ENCODE data around the gene CREB3. TPM values are rescaled to one million over a fixed set of nuclear protein-coding genes. Genes with fewer than 3 reads are reported as not detected.

The CREB3 gene
- total RNA-seq, 1 experiment from 2014 or later, result 54.1 TPM

DNA sequence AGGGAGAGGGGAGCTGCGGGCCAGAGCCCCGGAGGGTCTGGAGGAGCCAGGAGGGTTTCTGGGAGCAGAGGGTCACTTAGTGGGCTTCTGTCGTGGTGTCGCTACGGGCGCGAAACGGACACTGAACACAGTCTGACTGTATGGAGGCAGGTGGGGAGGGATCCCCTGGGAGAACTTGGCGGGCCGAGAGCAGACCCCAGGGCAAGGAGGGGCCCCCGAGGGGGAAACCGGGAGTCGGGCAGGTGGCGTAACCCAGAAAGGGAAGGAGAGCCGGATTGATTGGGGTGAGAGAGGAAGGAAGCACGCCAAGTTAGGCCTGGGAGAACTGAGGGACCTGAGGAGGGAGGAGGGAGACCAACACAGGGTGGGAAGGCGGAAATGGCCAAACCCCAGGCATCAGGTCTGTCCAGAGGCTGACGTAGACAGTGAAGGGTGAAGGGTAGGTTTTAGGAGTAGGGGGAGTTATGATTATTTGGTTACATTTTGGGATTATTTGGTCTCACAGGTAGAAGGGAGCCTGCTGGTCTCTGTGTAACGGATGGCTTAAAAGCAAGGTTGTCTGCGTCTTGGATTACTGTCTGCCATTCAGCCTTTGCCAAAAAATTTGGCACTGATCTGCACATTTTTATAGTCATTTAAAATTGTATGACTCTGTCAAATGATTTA, 24.9 kb downstream of the CREB3 start:
- DNase-seq, result peak; percentile 60 to 70
- peak overlapping the region; percentile 81 for H3K27ac Mint-ChIP-seq (ENCODE audit: unreplicated experiment)
- Histone ChIP-seq H3K4me3 (ENCODE audit: low read depth, low read length) (peak overlapping the region; percentile 59), H3K27me3 (replicated peaks; ENCODE audit: control insufficient read depth, insufficient read depth, low read length) (no peaks in the 10 kb centered on the region), H3K4me1 (peaks cover 5% of the 10 kb centered on the region; the same call in 1 of the 2 replicates), H3K9me3 (no peaks in the 10 kb centered on the region), H3K36me3 (ENCODE audit: control insufficient read depth, insufficient read depth, low read length) (no peaks in the 10 kb centered on the region)
- ChIA-PET POLR2A (interaction anchor here (0.6 to 2.0 kb wide), 2 partner anchors 29 to 251 kb away, joined by 5 read pairs; no protein-coding TSS in a partner anchor), CTCF (interaction anchor here (0.6 to 1.5 kb wide), 5 partner anchors 11 to 841 kb away, joined by 3 to 10 read pairs (median 4); partner anchors contain the start of gene HINT2)
- TF ChIP-seq, protein P1, sequence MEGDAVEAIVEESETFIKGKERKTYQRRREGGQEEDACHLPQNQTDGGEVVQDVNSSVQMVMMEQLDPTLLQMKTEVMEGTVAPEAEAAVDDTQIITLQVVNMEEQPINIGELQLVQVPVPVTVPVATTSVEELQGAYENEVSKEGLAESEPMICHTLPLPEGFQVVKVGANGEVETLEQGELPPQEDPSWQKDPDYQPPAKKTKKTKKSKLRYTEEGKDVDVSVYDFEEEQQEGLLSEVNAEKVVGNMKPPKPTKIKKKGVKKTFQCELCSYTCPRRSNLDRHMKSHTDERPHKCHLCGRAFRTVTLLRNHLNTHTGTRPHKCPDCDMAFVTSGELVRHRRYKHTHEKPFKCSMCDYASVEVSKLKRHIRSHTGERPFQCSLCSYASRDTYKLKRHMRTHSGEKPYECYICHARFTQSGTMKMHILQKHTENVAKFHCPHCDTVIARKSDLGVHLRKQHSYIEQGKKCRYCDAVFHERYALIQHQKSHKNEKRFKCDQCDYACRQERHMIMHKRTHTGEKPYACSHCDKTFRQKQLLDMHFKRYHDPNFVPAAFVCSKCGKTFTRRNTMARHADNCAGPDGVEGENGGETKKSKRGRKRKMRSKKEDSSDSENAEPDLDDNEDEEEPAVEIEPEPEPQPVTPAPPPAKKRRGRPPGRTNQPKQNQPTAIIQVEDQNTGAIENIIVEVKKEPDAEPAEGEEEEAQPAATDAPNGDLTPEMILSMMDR (IDR thresholded peaks at IDR 0.05; ENCODE audit: insufficient read depth in 1 of 2, low read depth in 1 of 2, low read length in 1 of 2, severe bottlenecking in 1 of 2, unreplicated experiment in 1 of 2), result no peak
- no peaks in the 10 kb centered on the region for H3K9me3 Mint-ChIP-seq (ENCODE audit: unreplicated experiment)
- no peaks in the 10 kb centered on the region for H3K27me3 Mint-ChIP-seq (ENCODE audit: insufficient read depth, unreplicated experiment)
- intact Hi-C loops (cut with micrococcal nuclease; ENCODE audit: unreplicated experiment), result no loop called here
- peak overlapping the region; percentile 80 for H3K4me3 Mint-ChIP-seq (ENCODE audit: unreplicated experiment)
- H3K4me1 Mint-ChIP-seq (ENCODE audit: low read depth, unreplicated experiment), result peaks cover 14% of the 10 kb centered on the region
- BruUV-seq (replicated peaks), result no TSS peak
- H3K36me3 Mint-ChIP-seq (ENCODE audit: insufficient read depth, unreplicated experiment), result peaks cover 21% of the 10 kb centered on the region

DNA sequence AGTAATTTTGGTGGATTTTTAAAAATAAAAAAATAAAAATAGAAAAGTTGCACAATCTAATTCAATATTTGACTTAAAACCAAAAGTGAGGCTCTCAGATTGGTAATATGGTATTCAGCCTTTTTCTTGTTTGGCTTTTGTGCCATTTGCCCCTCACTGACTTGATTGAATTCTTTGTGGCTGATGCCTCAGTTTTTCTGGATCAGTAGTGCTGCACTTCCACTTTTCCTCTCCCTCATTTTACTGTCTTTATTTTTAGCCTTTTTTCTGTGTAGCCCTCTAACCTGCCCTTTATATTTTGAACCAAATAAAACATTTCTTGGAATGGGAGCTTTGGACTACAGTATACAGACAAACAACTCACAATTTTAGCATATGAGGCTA, 25.4 kb downstream of the CREB3 start:
- intact Hi-C loops (cut with micrococcal nuclease; ENCODE audit: unreplicated experiment), result no loop called here
- peak overlapping the region; percentile 81 for H3K27ac Mint-ChIP-seq (ENCODE audit: unreplicated experiment)
- Histone ChIP-seq H3K9me3 (no peaks in the 10 kb centered on the region), H3K27me3 (replicated peaks; ENCODE audit: control insufficient read depth, insufficient read depth, low read length) (no peaks in the 10 kb centered on the region), H3K4me1 (peaks cover 5% of the 10 kb centered on the region; the same call in 1 of the 2 replicates), H3K36me3 (ENCODE audit: control insufficient read depth, insufficient read depth, low read length) (no peaks in the 10 kb centered on the region), H3K4me3 (ENCODE audit: low read depth, low read length) (peak overlapping the region; percentile 59)
- H3K9me3 Mint-ChIP-seq (ENCODE audit: unreplicated experiment), result no peaks in the 10 kb centered on the region
- peaks cover 14% of the 10 kb centered on the region for H3K4me1 Mint-ChIP-seq (ENCODE audit: low read depth, unreplicated experiment)
- H3K4me3 Mint-ChIP-seq (ENCODE audit: unreplicated experiment), result peak overlapping the region; percentile 80
- TF ChIP-seq, protein P1 (IDR thresholded peaks at IDR 0.05; ENCODE audit: insufficient read depth in 1 of 2, low read depth in 1 of 2, low read length in 1 of 2, severe bottlenecking in 1 of 2, unreplicated experiment in 1 of 2), result no peak
- BruUV-seq (replicated peaks), result TSS peak; percentile 16
- CTCF ChIA-PET, result no interaction called here
- peaks cover 16% of the 10 kb centered on the region for H3K36me3 Mint-ChIP-seq (ENCODE audit: insufficient read depth, unreplicated experiment)
- no peaks in the 10 kb centered on the region for H3K27me3 Mint-ChIP-seq (ENCODE audit: insufficient read depth, unreplicated experiment)
- POLR2A ChIA-PET, result no interaction called here
- DNase-seq, result no peak

DNA sequence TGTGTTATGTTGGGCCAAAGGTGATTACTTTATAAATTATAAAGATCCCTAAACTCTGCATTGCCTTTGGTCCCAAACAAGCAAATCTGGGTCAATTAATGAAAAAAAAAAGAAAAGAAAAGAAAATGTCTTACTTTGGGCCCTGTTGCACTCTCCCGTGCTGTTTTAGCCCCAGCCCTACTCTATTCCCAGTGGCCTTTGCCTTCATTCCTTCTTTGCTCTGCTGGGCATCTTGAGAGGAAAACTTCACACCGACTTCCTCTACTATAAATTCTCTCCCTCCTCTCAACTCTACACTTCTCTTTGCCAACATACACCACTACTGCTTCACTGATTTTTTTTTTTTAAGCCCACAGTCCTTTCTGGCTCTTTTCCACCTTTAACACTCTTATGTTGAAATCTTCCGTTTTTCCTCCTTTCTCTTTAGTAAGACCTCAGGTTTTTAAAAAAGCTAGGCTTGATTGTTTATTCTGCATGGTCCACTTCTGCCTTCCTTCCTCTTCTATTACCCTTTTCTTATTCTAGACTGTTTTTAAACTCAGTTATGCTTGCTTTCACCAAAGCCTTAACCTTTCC, 26.1 kb downstream of the CREB3 start:
- DNase-seq, result no peak
- no peaks in the 10 kb centered on the region for H3K9me3 ChIP-seq
- no peak overlapping the region for H3K4me3 ChIP-seq (ENCODE audit: low read depth, low read length)
- Mint-ChIP-seq H3K4me3 (ENCODE audit: unreplicated experiment) (peak overlapping the region; percentile 20), H3K27me3 (ENCODE audit: insufficient read depth, unreplicated experiment) (no peaks in the 10 kb centered on the region), H3K4me1 (ENCODE audit: low read depth, unreplicated experiment) (peaks cover 14% of the 10 kb centered on the region), H3K27ac (ENCODE audit: unreplicated experiment) (no peak overlapping the region), H3K9me3 (ENCODE audit: unreplicated experiment) (no peaks in the 10 kb centered on the region), H3K36me3 (ENCODE audit: insufficient read depth, unreplicated experiment) (peaks cover 14% of the 10 kb centered on the region)
- peaks cover 5% of the 10 kb centered on the region; the same call in 1 of the 2 replicates for H3K4me1 ChIP-seq
- H3K27me3 ChIP-seq (replicated peaks; ENCODE audit: control insufficient read depth, insufficient read depth, low read length), result no peaks in the 10 kb centered on the region
- ChIA-PET POLR2A (no interaction called here), CTCF (interaction anchor here (0.7 kb wide), 1 partner anchor 32 kb away, joined by 7 read pairs; no protein-coding TSS in a partner anchor)
- H3K36me3 ChIP-seq (ENCODE audit: control insufficient read depth, insufficient read depth, low read length), result no peaks in the 10 kb centered on the region
- TF ChIP-seq, protein P1 (IDR thresholded peaks at IDR 0.05; ENCODE audit: insufficient read depth in 1 of 2, low read depth in 1 of 2, low read length in 1 of 2, severe bottlenecking in 1 of 2, unreplicated experiment in 1 of 2), result no peak
- no TSS peak for BruUV-seq (replicated peaks)
- intact Hi-C loops (cut with micrococcal nuclease; ENCODE audit: unreplicated experiment), result no loop called here
